ENCODE measurements around the gene PPARD.

- TF ChIP-seq CTCF (IDR thresholded peaks at IDR 0.05) (no peak), POLR2AphosphoS5 (IDR thresholded peaks at IDR 0.05) (no peak), POLR2A (IDR thresholded peaks at IDR 0.05) (no peak), EP300 (IDR thresholded peaks at IDR 0.05) (no peak)
Measured at GRCh38 chr6:35320031-35320410, 22.3 kb upstream of the PPARD start.

Measured in gastroesophageal sphincter (tissue), 3 donors.